IMR-90 (cell line): ENCODE measurements around the gene HERPUD1. TPM values are rescaled to one million over a fixed set of nuclear protein-coding genes. Genes with fewer than 3 reads are reported as not detected.

ENCODE experiments used
- ATAC-seq: fragments of 200-7000 bp; cut with Tn5 transposase; 2 replicates; pipeline ENCODE4 v1.9.1; 2020; ENCODE audit warnings: low read depth, mild to moderate bottlenecking, moderate library complexity
- BruUV-seq: library from RNA; stranded (reverse); fragments of 400-500 nt; replicated peaks from 2 replicates; lab custom pipeline; 2021; lab: Mats Ljungman, UMichigan
- CTCF ChIA-PET: fragments of 300-600 bp; formaldehyde crosslinking; extraction: SDS; loops from one replicate; lab custom pipeline; 2021; ENCODE audit warnings: antibody characterized with exemption; lab: Yijun Ruan, JAX
- POLR2A ChIA-PET: fragments of 300-600 bp; sonication (Branson Sonifier 250); formaldehyde crosslinking; loops from one replicate; lab custom pipeline; 2022; ENCODE audit warnings: antibody characterized with exemption; ENCODE audit not compliant: unreplicated experiment; lab: Charles Lee
- DNase-seq: peaks from one replicate; pipeline ENCODE4 v3.0.0; 2013
- H2AFZ ChIP-seq: replicated peaks from 2 replicates; pipeline ENCODE3; 2013; ENCODE audit warnings: low read length, mild to moderate bottlenecking; ENCODE audit not compliant: poor library complexity
- H2AK5ac ChIP-seq: 2 replicates; pipeline ENCODE4 v1.6.1; 2013; ENCODE audit warnings: low read depth, low read length, inconsistent platforms
- H2AK9ac ChIP-seq: replicated peaks from 2 replicates; pipeline ENCODE3; 2013; ENCODE audit warnings: mild to moderate bottlenecking, low read depth, low read length, moderate library complexity; ENCODE audit not compliant: poor library complexity
- H2BK120ac ChIP-seq: 2 replicates; pipeline ENCODE4 v1.6.1; 2013; ENCODE audit warnings: low read depth, low read length, inconsistent platforms
- H2BK15ac ChIP-seq: 3 replicates; pipeline ENCODE4 v1.6.1; 2013; ENCODE audit warnings: low read depth, low read length, inconsistent platforms
- H2BK20ac ChIP-seq: 2 replicates; pipeline ENCODE4 v1.6.1; 2013; ENCODE audit warnings: low read depth, mild to moderate bottlenecking, inconsistent platforms, low read length, moderate library complexity
- H2BK5ac ChIP-seq: 2 replicates; pipeline ENCODE4 v1.6.1; 2013; ENCODE audit warnings: mild to moderate bottlenecking, low read depth, low read length, inconsistent platforms; ENCODE audit not compliant: poor library complexity, severe bottlenecking
- H3K14ac ChIP-seq: replicated peaks from 2 replicates; pipeline ENCODE4 v1.6.1; 2013; ENCODE audit warnings: low read depth, low read length, inconsistent platforms
- H3K18ac ChIP-seq: 2 replicates; pipeline ENCODE4 v1.6.1; 2013; ENCODE audit warnings: low read depth, low read length, control low read depth
- H3K23ac ChIP-seq: 2 replicates; pipeline ENCODE4 v1.6.1; 2013; ENCODE audit warnings: low read depth, low read length, inconsistent platforms
- H3K27ac ChIP-seq: 2 replicates; pipeline ENCODE4 v1.5.1; 2013; ENCODE audit warnings: mild to moderate bottlenecking, control low read depth, low read length; ENCODE audit not compliant: insufficient read depth
- H3K27me3 ChIP-seq: 2 replicates; pipeline ENCODE4 v1.6.1; 2013; ENCODE audit warnings: low read length; ENCODE audit not compliant: control insufficient read depth, insufficient read depth
- H3K36me3 ChIP-seq: 2 replicates; pipeline ENCODE4 v1.6.1; 2013; ENCODE audit warnings: low read length, mixed read lengths; ENCODE audit not compliant: control insufficient read depth, insufficient read depth
- H3K4ac ChIP-seq: 2 replicates; pipeline ENCODE4 v1.6.1; 2013; ENCODE audit warnings: low read depth, low read length, inconsistent platforms
- H3K4me1 ChIP-seq: 2 replicates; pipeline ENCODE4 v1.6.1; 2013; ENCODE audit warnings: low read length, mixed read lengths; ENCODE audit not compliant: control insufficient read depth, insufficient read depth
- H3K4me2 ChIP-seq: 2 replicates; pipeline ENCODE4 v1.6.1; 2013; ENCODE audit warnings: low read depth, mild to moderate bottlenecking, control low read depth, low read length, moderate library complexity
- H3K4me3 ChIP-seq: 2 replicates; pipeline ENCODE4 v1.5.1; 2013; ENCODE audit warnings: low read depth, mild to moderate bottlenecking, control low read depth, low read length, moderate library complexity; ENCODE audit not compliant: insufficient read depth
- H3K56ac ChIP-seq: 2 replicates; pipeline ENCODE4 v1.6.1; 2013; ENCODE audit warnings: low read length, inconsistent platforms; ENCODE audit not compliant: insufficient read depth; ENCODE audit errors: extremely low read depth
- H3K79me1 ChIP-seq, 2 experiments: 2 replicates each; pipeline ENCODE4 v1.6.1; 2013; ENCODE audit warnings: low read length in 2 of 2, inconsistent platforms in 1 of 2, low read depth in 1 of 2
- H3K9ac ChIP-seq: 2 replicates; pipeline ENCODE4 v1.6.1; 2013; ENCODE audit warnings: low read depth, low read length, control low read depth
- H3K9me1 ChIP-seq: 2 replicates; pipeline ENCODE4 v1.6.1; 2013; ENCODE audit warnings: low read length, inconsistent platforms; ENCODE audit not compliant: insufficient read depth
- H3K9me3 ChIP-seq: 2 replicates; pipeline ENCODE4 v1.6.1; 2013; ENCODE audit warnings: low read length; ENCODE audit not compliant: control insufficient read depth, insufficient read depth
- H4K20me1 ChIP-seq: 2 replicates; pipeline ENCODE4 v1.6.1; 2013; ENCODE audit warnings: low read length, inconsistent platforms; ENCODE audit not compliant: insufficient read depth
- H4K5ac ChIP-seq: 2 replicates; pipeline ENCODE4 v1.6.1; 2013; ENCODE audit warnings: mild to moderate bottlenecking, low read depth, low read length, control low read depth
- H4K8ac ChIP-seq, 2 experiments: 2 replicates each; pipeline ENCODE4 v1.6.1; 2013; ENCODE audit warnings: low read depth in 2 of 2, low read length in 2 of 2, control low read depth in 1 of 2, inconsistent platforms in 1 of 2
- H4K91ac ChIP-seq: 2 replicates; pipeline ENCODE4 v1.6.1; 2013; ENCODE audit warnings: low read depth, low read length, inconsistent platforms; ENCODE audit not compliant: insufficient read depth
- BHLHE40 ChIP-seq: fragments of 150-350 bp; IDR thresholded peaks from 2 replicates; pipeline ENCODE4 v1.6.1; 2016; ENCODE audit warnings: mild to moderate bottlenecking, low read depth, low read length
- CHD1 ChIP-seq: IDR thresholded peaks from 2 replicates; pipeline ENCODE4 v1.6.1; 2012; ENCODE audit warnings: low read depth, low read length, improper control_type of control experiment
- CTCF ChIP-seq: conservative IDR thresholded peaks from 2 replicates; pipeline ENCODE4 v1.5.1; 2012; ENCODE audit warnings: mild to moderate bottlenecking, low read depth, low read length, improper control_type of control experiment
- MAZ ChIP-seq: IDR thresholded peaks from 2 replicates; pipeline ENCODE4 v1.6.1; 2012; ENCODE audit warnings: low read depth, mild to moderate bottlenecking, low read length, improper control_type of control experiment, moderate library complexity, borderline replicate concordance
- NFE2L2 ChIP-seq: fragments of 150-350 bp; IDR thresholded peaks from 2 replicates; pipeline ENCODE4 v1.6.1; 2016; ENCODE audit warnings: low read depth, mild to moderate bottlenecking, low read length
- RAD21 ChIP-seq: IDR thresholded peaks from 2 replicates; pipeline ENCODE4 v1.6.1; 2012; ENCODE audit warnings: low read length, improper control_type of control experiment
- RFX5 ChIP-seq: IDR thresholded peaks from 2 replicates; pipeline ENCODE4 v1.8.0; 2012; ENCODE audit warnings: low read depth, mild to moderate bottlenecking, low read length, moderate library complexity
- USF2 ChIP-seq: fragments of 150-350 bp; IDR thresholded peaks from 2 replicates; pipeline ENCODE4 v1.6.1; 2017; ENCODE audit warnings: mild to moderate bottlenecking, antibody characterized with exemption, low read length, low read depth
- WGBS, 2 experiments: methylation state at CpG; one replicate each; pipeline versions ENCODE4 v1.1.5 to v1.1.7; 2013; ENCODE audit warnings: missing lambda C conversion rate in 2 of 2; ENCODE audit not compliant: insufficient read length in 1 of 2; ENCODE audit errors: extremely low coverage in 2 of 2; 5-methylcytosine and 5-hydroxymethylcytosine counted together
- dilution Hi-C: fragments of 300-500 bp; cut with HindIII; formaldehyde crosslinking; loops from one replicate; pipeline ENCODE4 v1.14.3; 2018; ENCODE audit warnings: low sequenced_read_pairs; ENCODE audit not compliant: unreplicated experiment
- in situ Hi-C: fragments of 300-500 bp; cut with MboI; formaldehyde crosslinking; loops from 3 replicates; pipeline ENCODE4 v1.14.3; 2019; ENCODE audit warnings: low sequenced_read_pairs, inconsistent platforms, mixed read lengths
- intact Hi-C: fragments of 100-400 bp; cut with micrococcal nuclease; formaldehyde crosslinking; loops from 2 replicates; pipeline ENCODE4 v1.10.0; 2022
- polyA plus RNA-seq, 3 experiments: library from polyadenylated mRNA; depleted of rRNA; stranded (reverse); fragments of >200 nt; gene quantifications; 2 replicates each; pipeline ENCODE4 v1.2.3, GENCODE V29; 2012; ENCODE audit warnings: low replicate concordance in 1 of 3
- total RNA-seq: library from RNA; depleted of rRNA; stranded (reverse); fragments of >200 nt; gene quantifications from 2 replicates; pipeline ENCODE4 v1.2.3, GENCODE V29; 2012

HERPUD1 gene
- total and polyA plus RNA-seq, 2 of the 4 experiments (the other 2 are of a cell fraction), result 130 to 148 TPM

DNA sequence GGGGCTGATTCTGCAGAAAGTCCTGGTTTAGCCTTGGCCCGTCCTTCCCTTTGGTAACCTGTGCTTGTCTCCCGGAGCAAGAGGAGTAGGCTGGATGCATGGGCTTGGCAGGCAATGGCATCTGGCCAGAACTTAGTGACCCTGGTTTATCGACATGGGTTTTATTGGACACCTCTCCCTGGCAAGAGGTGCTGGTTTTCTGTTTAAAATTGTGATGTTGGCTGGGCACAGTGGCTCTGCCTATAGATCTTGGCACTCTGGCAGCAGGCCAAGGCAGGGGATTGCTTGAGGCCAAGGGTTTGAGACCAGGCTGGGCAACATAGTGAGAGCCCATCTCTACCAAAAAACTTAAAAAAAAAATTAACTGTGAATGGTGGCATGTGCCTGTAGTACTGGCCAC, 35.7 kb upstream of the HERPUD1 start:
- Histone ChIP-seq H3K23ac (no peak overlapping the region), H4K5ac (no peak overlapping the region), H2BK120ac (no peak overlapping the region), H3K4me2 (no peak overlapping the region), H3K9ac (no peak overlapping the region), H4K8ac (no peak overlapping the region), H3K18ac (no peak overlapping the region), H4K91ac (no peak overlapping the region), H3K79me1 (no peaks in the 10 kb centered on the region), H3K27ac (no peak overlapping the region), H2BK5ac (no peak overlapping the region), H4K20me1 (no peaks in the 10 kb centered on the region), H2AK5ac (no peak overlapping the region), H3K9me1 (no peaks in the 10 kb centered on the region), H3K4ac (no peak overlapping the region), H3K14ac (no peak overlapping the region), H3K36me3 (no peaks in the 10 kb centered on the region), H3K4me1 (no peaks in the 10 kb centered on the region), H2BK20ac (no peak overlapping the region), H2BK15ac (no peak overlapping the region), H3K4me3 (no peak overlapping the region), H3K9me3 (no peaks in the 10 kb centered on the region), H2AK9ac (no peak overlapping the region), H3K56ac (no peak overlapping the region), H3K27me3 (peaks cover 31% of the 10 kb centered on the region), H2AFZ (no peak overlapping the region)
- dilution Hi-C loops, result no loop called here
- in situ Hi-C loops, result no loop called here
- BruUV-seq, result no TSS peak
- ChIA-PET POLR2A (no interaction called here), CTCF (no interaction called here)
- no CpG with 5 or more reads among the region's 3 CpGs for WGBS, 2 experiments
- ATAC-seq, result no peak
- DNase-seq, result no peak
- TF ChIP-seq CTCF (no peak), MAZ (no peak), BHLHE40 (no peak), USF2 (no peak), CHD1 (no peak), RFX5 (no peak), NFE2L2 (no peak), RAD21 (no peak)
- intact Hi-C loops, result no loop called here
